Stomach (tissue), 4 donors: ENCODE results near the gene SH3PXD2A.

Experiments used
- CTCF ChIP-seq, 7 experiments: fragments of 450-650 bp in 4 of 7; fragments of 200-600 bp in 3 of 7; sonication (generic) in 3 of 7; IDR thresholded peaks; one replicate each; pipeline ENCODE4 v1.5.1; 2016 to 2019; ENCODE audit warnings: antibody characterized with exemption in 7 of 7, control low read depth in 2 of 7, mild to moderate bottlenecking in 1 of 7
- EP300 ChIP-seq: sonication (generic); formaldehyde crosslinking; IDR thresholded peaks from one replicate; pipeline ENCODE4 v1.6.1; 2017; ENCODE audit warnings: antibody characterized with exemption
- POLR2A ChIP-seq, 4 donors: fragments of 450-650 bp; IDR thresholded peaks; one replicate each; pipeline ENCODE4 v1.6.1; 2016; ENCODE audit warnings: antibody characterized with exemption in 4 of 4, control low read depth in 2 of 4, mild to moderate bottlenecking in 1 of 4, moderate library complexity in 1 of 4
- POLR2AphosphoS5 ChIP-seq, 3 donors: sonication (generic); formaldehyde crosslinking; IDR thresholded peaks; one replicate each; pipeline ENCODE4 v1.6.1; 2016; ENCODE audit warnings: antibody characterized with exemption in 3 of 3

GRCh38 chr10:103669944-103670343, 185.4 kb downstream of the SH3PXD2A start:
- TF ChIP-seq CTCF (IDR thresholded peaks at IDR 0.05): no peak
- TF ChIP-seq POLR2AphosphoS5 (IDR thresholded peaks at IDR 0.05): no peak
- TF ChIP-seq POLR2A (IDR thresholded peaks at IDR 0.05): no peak
- no peak for TF ChIP-seq EP300
